Retina (tissue), 1 donor: ENCODE results near the gene PAX6.
"Not testable (repeated sequence)": the region's sequence is repeated elsewhere in the genome, so short reads cannot be mapped to it uniquely, and the experiment has no call there.

Experiments used
- DNase-seq: peaks from one replicate; pipeline ENCODE4 v3.0.0-alpha.2; 2016

Gene PAX6

GRCh38 chr11:31763296-31763695 lies 47.8 kb downstream of the PAX6 start:
- DNase-seq: no peak

GRCh38 chr11:31761636-31762035 lies 49.5 kb downstream of the PAX6 start:
- DNase-seq: no peak

GRCh38 chr11:31757260-31757835 lies 53.8 kb downstream of the PAX6 start:
- no peak for DNase-seq

- DNase-seq: no peak
Measured at GRCh38 chr11:31747581-31747980, 63.5 kb downstream of the PAX6 start.

DNA sequence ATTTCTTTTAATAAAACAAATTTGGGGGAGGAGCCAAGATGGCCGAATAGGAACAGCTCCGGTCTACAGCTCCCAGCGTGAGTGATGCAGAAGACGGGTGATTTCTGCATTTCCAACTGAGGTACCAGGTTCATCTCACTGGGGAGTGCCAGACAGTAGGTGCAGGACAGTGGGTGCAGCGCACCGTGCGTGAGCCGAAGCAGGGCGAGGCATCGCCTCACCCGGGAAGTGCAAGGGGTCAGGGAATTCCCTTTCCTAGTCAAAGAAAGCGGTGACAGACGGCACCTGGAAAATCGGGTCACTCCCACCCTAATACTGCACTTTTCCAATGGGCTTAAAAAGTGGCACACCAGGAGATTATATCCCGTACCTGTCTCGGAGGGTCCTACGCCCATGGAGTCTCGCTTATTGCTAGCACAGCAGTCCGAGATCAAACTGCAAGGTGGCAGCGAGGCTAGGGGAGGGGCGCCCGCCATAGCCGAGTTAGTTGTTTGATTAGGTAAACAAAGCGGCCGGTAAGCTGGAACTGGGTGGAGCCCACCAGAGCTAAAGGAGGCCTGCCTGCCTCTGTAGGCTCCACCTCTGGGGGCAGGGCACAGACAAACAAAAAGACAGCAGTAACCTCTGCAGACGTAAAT lies 70.3 kb downstream of the PAX6 start:
- not testable (repeated sequence) for DNase-seq

DNA sequence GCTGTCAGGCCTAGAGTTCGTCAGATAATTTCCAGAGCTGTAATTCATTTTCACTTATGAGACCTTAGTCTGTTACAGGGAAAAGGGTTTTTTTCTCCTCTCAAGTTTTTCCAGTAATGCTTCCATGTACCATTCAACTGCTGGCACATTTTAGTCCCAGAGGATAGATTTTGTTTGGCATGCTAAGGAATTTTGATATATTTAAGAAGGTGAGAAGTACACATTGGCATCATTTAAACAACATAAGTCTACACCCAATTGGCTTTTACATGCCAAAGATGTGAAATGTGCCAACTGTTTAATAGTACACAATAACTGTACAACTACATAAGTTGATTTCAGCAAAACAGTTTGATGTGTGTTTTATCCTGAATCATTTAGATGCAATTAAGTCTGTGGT lies 71.0 kb downstream of the PAX6 start:
- no peak for DNase-seq
